NB4 (cell line): ENCODE measurements around the gene CEP104.

Experiments
- CTCF ChIP-seq: IDR thresholded peaks from one replicate; pipeline ENCODE4 v1.5.1; 2012; ENCODE audit warnings: low read depth, low read length
- MAX ChIP-seq: IDR thresholded peaks from 2 replicates; pipeline ENCODE4 v1.6.1; 2011; ENCODE audit warnings: low read depth, low read length
- MYC ChIP-seq: IDR thresholded peaks from 2 replicates; pipeline ENCODE4 v1.6.1; 2011; ENCODE audit warnings: low read depth, low read length
- POLR2A ChIP-seq: IDR thresholded peaks from 2 replicates; pipeline ENCODE4 v1.6.1; 2011; ENCODE audit warnings: mild to moderate bottlenecking; ENCODE audit not compliant: insufficient read length; ENCODE audit errors: extremely low read depth

GRCh38 chr1:3856923-3857790 lies at the start of gene CEP104, which contains the start of gene DFFB:
- no peak for TF ChIP-seq CTCF
- TF ChIP-seq MAX: peak; percentile 62
- TF ChIP-seq MYC: peak; percentile 37; the same call in 1 of the 2 replicates
- peak; percentile 47 for TF ChIP-seq POLR2A
